IPS-18a (cell line): ENCODE results near the gene TMEM14A.
A peak's percentile ranks its signal among the peaks of the same experiment; 100 is the strongest.

Experiments used
- H3K27ac ChIP-seq: one replicate; pipeline ENCODE4 v1.5.1; 2013; ENCODE audit warnings: low read length
- H3K27me3 ChIP-seq: one replicate; pipeline ENCODE4 v1.6.1; 2013; ENCODE audit warnings: mild to moderate bottlenecking, low read length; ENCODE audit not compliant: control insufficient read depth, insufficient read depth
- H3K36me3 ChIP-seq: one replicate; pipeline ENCODE4 v1.6.1; 2013; ENCODE audit warnings: low read depth, low read length; ENCODE audit not compliant: control insufficient read depth
- H3K4me1 ChIP-seq: one replicate; pipeline ENCODE4 v1.6.1; 2013; ENCODE audit warnings: low read depth, low read length; ENCODE audit not compliant: control insufficient read depth
- H3K4me3 ChIP-seq: one replicate; pipeline ENCODE4 v1.5.1; 2013; ENCODE audit warnings: low read length
- H3K9ac ChIP-seq: one replicate; pipeline ENCODE4 v1.6.1; 2013; ENCODE audit warnings: mild to moderate bottlenecking, low read length, moderate library complexity
- H3K9me3 ChIP-seq: one replicate; pipeline ENCODE4 v1.6.1; 2013; ENCODE audit warnings: low read depth, low read length; ENCODE audit not compliant: control insufficient read depth

The TMEM14A gene

DNA sequence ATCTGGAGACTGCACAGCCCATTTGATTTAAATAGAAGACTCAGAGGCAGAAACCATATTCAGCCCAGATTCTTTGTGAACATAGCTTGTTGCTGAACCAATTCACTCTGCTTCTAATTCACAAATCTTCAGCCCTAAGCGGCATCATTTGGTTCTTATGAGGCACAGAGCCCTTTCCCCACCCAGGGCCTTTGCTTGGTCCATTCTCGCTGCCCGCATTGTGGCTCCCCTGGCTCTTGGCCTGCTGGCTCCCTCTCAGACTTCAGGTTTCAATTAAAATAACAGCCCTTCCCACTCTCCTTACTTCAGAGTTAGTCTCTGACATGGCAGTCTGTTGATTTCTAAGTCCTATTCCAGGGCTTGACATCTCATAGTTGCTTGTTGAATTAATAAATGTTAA, 9.4 kb upstream of the TMEM14A start:
- Histone ChIP-seq H3K27me3 (peaks cover 13% of the 10 kb centered on the region), H3K4me3 (no peak overlapping the region), H3K36me3 (no peaks in the 10 kb centered on the region), H3K27ac (no peak overlapping the region), H3K9me3 (no peaks in the 10 kb centered on the region), H3K4me1 (peaks cover 9% of the 10 kb centered on the region), H3K9ac (no peak overlapping the region)

DNA sequence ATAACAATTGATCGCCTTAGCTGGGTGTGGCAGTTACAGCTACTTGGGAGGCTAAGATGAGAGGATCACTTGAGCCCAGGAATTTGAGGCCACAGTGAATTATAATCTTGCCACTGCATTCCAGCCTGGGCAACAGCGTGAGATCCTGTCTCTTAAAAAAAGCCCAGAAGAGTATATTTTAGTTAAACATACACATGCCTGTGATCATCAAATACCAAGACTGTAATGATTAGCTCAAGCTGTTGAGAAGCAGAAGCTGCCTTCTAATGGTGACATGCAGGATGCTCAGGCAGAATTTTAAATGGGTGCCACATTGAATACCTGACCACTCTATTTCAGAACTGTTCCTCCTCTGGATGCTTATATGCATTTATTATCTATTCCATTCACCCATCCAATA, 8.9 kb upstream of the TMEM14A start:
- no peaks in the 10 kb centered on the region for H3K36me3 ChIP-seq
- H3K4me1 ChIP-seq: peaks cover 9% of the 10 kb centered on the region
- H3K9me3 ChIP-seq: no peaks in the 10 kb centered on the region
- H3K4me3 ChIP-seq: no peak overlapping the region
- H3K27me3 ChIP-seq: peaks cover 13% of the 10 kb centered on the region
- H3K27ac ChIP-seq: no peak overlapping the region
- no peak overlapping the region for H3K9ac ChIP-seq

DNA sequence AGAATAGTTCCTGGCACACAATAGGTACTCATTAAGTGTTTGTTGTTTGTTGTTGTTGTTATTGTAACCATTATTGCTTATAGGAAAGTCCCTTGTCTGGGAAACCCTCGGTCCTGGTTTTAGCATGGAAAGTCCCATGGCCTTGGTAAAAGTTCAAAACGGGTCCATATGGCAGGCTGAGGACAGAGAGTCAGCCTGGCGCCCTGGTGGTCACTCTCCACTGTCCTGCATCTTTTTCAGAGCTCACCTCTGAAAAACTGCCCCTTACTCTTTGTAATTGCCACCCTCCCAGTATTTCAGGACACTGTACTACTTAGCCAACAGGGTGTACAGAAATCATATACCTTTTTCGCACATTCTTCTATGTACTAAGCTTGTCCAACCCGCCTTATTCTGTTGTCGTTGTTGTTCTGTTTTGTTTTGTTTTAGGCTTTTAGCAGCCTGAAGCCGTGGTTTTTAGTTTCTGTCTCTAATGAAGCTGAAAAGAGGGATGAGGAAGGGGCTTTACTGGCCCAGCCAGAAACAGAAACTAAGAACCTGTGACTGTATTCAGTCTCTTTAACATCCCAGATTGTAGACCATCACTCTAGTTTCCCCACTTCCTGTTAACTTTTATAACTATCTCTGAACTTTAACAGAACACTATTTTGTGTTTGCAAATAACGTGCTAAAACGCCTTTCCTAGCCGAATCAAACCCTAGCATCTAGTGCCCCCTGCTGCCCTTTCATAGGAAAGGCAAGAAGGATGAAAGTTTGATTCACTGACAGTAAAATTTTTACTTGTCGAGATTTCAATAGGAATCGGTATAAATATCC, 7.6 kb upstream of the TMEM14A start:
- peaks cover 13% of the 10 kb centered on the region for H3K27me3 ChIP-seq
- no peaks in the 10 kb centered on the region for H3K36me3 ChIP-seq
- no peaks in the 10 kb centered on the region for H3K9me3 ChIP-seq
- no peak overlapping the region for H3K27ac ChIP-seq
- H3K4me3 ChIP-seq: peak overlapping the region; percentile 57
- H3K4me1 ChIP-seq: peaks cover 9% of the 10 kb centered on the region
- H3K9ac ChIP-seq: peak overlapping the region; percentile 35

DNA sequence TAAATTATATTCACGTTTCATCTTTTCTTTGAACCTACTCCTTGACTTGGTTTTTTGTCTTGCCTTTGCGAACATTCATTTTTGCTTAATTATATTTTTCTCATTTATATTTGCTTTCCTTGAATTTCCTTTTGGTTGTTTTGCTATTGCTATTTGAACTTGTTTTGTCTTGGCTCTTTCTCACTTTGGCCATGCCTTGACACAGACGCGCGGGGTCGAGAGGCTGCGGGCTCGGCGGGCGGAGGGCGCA, 7.1 kb upstream of the TMEM14A start:
- H3K9ac ChIP-seq: peak overlapping the region; percentile 35

DNA sequence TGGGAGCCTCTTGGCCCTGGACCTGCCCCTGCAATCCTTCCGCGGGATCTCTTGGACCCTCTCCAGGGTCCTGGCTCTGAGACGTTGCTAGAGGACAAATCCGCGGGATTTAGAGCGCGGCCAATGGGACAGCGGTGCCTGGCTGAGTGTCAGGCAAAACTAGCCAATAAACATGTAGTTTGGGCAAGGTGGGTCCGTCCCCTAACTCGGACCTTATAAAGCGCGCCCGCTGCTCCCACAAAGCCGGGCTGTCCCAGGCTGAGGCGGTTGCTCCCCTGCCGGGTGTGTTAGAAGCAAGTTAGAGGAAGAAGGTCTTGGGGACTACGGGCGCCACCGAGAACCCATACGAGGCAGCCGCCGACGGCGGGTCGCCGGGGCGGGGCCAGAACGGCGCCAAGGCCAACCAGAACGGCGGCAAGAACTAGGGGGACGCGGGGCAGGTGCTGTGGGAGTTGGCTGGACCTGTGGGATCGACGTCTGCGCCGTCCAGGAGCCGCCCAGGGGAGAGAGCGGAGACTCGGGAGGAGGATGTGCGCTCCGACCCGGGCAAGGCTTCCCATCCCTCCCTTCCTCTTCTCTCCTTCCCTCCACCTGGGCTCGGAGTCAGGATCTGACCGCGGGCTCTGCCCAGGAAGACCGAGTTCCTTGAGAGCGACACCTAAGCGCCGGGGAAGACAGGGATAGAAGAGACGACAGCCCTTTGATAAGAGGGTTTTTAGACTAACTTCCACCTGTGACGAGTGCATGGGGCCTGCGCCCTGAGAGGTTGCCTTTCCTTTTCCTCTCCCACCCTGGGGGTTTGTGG, 6.5 kb upstream of the TMEM14A start:
- Histone ChIP-seq H3K4me1 (peaks cover 9% of the 10 kb centered on the region), H3K4me3 (peak overlapping the region; percentile 57), H3K9ac (peak overlapping the region; percentile 35), H3K36me3 (no peaks in the 10 kb centered on the region), H3K27me3 (peaks cover 13% of the 10 kb centered on the region), H3K27ac (no peak overlapping the region), H3K9me3 (no peaks in the 10 kb centered on the region)

More for the DNA sequence above, 7.1 kb upstream of the TMEM14A start:
- H3K36me3 ChIP-seq: no peaks in the 10 kb centered on the region
- H3K4me1 ChIP-seq: peaks cover 9% of the 10 kb centered on the region
- no peaks in the 10 kb centered on the region for H3K9me3 ChIP-seq
- peak overlapping the region; percentile 57 for H3K4me3 ChIP-seq
- H3K27me3 ChIP-seq: peaks cover 13% of the 10 kb centered on the region
- no peak overlapping the region for H3K27ac ChIP-seq

DNA sequence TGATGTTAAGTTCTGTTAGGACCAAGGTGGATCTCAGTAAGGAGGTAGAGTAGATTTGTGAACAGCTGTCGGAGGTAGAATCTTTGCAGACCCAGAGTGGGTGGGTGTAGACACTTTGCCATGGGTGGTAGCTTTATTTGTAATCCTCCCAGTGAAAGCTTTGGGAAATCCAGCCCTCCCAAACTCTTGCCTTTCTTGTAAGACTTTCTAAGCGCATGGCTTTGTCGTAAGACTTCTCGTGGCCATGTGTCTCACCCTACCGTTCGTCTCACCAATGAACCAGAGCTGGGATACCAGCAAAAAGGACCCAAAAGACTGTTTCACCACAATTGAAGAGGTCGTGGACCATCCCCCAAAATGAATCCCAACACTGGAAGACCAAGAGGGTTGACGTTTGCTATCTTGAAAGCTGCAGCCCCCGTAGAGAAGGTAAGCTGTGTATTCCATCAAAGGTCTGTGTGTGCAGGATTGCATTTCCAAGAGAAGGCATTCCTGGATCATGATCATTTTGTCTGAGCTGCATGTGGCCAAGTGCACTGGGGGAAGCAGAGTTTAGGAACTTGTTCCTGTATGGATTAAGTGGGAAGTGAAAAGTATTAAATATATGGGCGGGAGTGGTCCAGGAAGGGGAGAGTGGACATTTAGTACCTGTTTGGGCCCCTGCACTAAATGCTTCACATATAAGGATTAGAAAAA, 5.8 kb upstream of the TMEM14A start:
- H3K4me3 ChIP-seq: peak overlapping the region; percentile 57
- no peaks in the 10 kb centered on the region for H3K36me3 ChIP-seq
- peaks cover 13% of the 10 kb centered on the region for H3K27me3 ChIP-seq
- H3K9ac ChIP-seq: peak overlapping the region; percentile 28
- H3K9me3 ChIP-seq: no peaks in the 10 kb centered on the region
- H3K4me1 ChIP-seq: peaks cover 9% of the 10 kb centered on the region
- no peak overlapping the region for H3K27ac ChIP-seq

DNA sequence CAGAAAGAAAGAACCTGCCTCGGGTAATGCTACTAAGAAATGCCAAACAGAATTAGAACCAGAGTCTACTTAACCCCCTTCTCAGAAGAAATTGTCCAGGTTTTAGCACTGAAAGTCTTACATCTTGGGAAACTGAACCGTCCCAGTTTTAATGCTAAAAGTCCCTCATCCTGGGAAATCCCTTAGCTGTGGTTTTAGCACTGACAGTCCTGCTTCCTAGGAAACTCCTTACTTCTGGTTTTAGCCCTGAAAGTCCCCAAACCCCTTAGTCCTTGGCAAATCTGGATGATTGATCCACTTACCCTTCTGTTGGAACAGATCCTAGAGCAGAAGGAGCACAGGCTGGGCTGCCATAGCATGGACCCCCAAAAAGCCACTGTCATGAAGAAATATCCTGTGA, 4.8 kb upstream of the TMEM14A start:
- Histone ChIP-seq H3K9me3 (no peaks in the 10 kb centered on the region), H3K27me3 (peaks cover 14% of the 10 kb centered on the region), H3K4me1 (peaks cover 9% of the 10 kb centered on the region), H3K36me3 (no peaks in the 10 kb centered on the region), H3K4me3 (no peak overlapping the region), H3K9ac (no peak overlapping the region), H3K27ac (no peak overlapping the region)

DNA sequence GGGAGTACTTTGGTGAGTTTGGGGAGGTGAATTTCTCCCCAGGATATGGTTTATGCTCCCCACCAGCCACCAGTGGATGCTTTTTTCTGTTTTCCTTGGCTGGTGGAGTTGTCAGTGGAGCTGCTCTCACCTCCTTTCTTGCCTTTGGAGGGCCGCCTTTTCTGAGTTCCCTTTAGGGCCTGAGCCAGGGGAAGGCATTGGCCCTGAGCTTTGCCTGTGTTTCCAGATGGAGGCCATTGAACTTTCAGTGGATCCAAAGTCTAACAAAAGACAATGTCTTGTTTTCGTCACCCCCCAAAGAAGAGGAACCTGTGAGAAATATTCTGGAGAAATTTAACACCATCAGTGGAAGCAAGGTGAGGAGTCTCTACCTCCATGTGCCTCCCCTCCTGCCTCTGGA, 4.4 kb upstream of the TMEM14A start:
- Histone ChIP-seq H3K4me1 (peaks cover 12% of the 10 kb centered on the region), H3K27me3 (peaks cover 18% of the 10 kb centered on the region), H3K9me3 (no peaks in the 10 kb centered on the region), H3K36me3 (no peaks in the 10 kb centered on the region), H3K27ac (no peak overlapping the region), H3K9ac (no peak overlapping the region), H3K4me3 (no peak overlapping the region)

DNA sequence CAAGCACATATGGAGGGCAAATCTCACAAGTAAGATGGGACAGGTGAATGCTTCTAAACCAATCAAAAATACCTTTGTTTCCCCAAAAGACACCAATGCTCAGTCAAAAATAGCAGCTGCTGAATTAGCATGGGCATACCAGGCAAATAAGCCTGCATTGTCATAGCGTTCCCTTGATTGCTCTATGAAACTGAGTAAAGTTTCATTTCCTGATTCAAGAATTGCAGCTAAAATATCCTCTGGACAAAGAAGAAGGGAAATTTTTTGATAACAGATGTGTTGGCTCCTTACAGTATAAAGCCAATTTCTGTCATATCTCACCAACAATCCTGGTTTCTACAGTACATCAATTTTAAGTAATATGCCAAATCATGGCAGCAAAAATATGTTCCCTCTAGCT, 3.3 kb upstream of the TMEM14A start:
- Histone ChIP-seq H3K36me3 (no peaks in the 10 kb centered on the region), H3K9ac (no peak overlapping the region), H3K27me3 (peaks cover 27% of the 10 kb centered on the region), H3K27ac (no peak overlapping the region), H3K4me3 (no peak overlapping the region), H3K9me3 (no peaks in the 10 kb centered on the region), H3K4me1 (peaks cover 18% of the 10 kb centered on the region)

DNA sequence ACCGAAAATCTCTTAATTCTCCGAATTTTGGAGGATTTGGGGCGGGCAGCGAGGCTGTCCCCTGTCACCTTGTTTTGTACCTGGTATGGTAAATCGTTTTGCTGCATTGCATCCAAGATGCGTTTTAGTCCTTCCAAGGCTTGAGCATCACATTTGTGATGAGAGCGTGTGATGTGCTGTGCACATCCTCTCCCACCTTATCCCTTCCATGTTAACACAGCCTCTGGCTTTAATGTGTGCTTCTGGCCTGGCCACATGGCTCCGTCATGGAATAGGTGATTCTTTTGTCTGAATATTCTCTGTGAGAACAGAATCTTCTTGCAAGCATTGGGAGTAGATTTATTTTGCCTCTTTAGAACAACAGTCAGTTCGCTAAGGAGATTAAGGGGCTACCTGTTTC, 763 bp downstream of the TMEM14A start:
- Histone ChIP-seq H3K27me3 (peaks cover 15% of the 10 kb centered on the region), H3K9ac (no peak overlapping the region), H3K4me1 (peaks cover 18% of the 10 kb centered on the region), H3K27ac (no peak overlapping the region), H3K4me3 (peak overlapping the region; percentile 89), H3K9me3 (no peaks in the 10 kb centered on the region), H3K36me3 (no peaks in the 10 kb centered on the region)

DNA sequence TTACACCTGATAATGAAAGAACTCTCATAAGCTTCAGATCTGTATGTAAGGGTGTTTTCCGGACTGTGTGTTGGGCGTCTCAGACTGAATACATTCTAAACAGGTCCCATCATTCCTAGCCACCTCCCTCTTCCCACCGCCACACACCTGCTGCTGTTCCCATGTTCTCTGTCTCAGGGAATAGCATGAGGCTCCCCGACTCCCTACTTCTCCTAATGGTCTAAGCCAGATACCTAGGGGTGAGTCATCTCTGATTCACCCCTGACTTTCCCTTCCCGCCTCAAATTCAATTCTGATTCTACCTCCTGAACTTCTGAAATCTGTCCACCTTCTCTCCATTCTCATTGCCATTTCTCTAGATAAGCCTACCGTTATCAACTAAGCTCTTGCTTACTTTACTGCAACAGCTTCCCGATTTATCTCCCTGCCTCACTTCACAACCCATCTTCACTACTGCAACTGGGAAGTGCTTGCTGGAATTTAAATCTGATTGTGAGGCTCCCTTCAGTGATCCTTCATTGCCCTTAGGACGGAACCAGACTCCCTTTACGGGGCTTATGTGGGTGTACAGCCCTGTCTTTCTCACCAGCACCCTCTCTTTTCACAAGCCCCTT, 1.6 kb downstream of the TMEM14A start:
- peaks cover 18% of the 10 kb centered on the region for H3K4me1 ChIP-seq
- no peaks in the 10 kb centered on the region for H3K9me3 ChIP-seq
- H3K4me3 ChIP-seq: no peak overlapping the region
- H3K36me3 ChIP-seq: no peaks in the 10 kb centered on the region
- peaks cover 15% of the 10 kb centered on the region for H3K27me3 ChIP-seq
- H3K9ac ChIP-seq: no peak overlapping the region
- H3K27ac ChIP-seq: no peak overlapping the region
